Activated CD8-positive, alpha-beta memory T cell treated with anti-CD3 and anti-CD28 coated beads, Interleukin-2, amount 50 U/mL, for 48 hours (primary cell): ENCODE data around the gene FAM171A1.

Experiments used
- DNase-seq: peaks from one replicate; pipeline ENCODE4 v3.0.0-alpha.2; 2020

FAM171A1 gene

DNA sequence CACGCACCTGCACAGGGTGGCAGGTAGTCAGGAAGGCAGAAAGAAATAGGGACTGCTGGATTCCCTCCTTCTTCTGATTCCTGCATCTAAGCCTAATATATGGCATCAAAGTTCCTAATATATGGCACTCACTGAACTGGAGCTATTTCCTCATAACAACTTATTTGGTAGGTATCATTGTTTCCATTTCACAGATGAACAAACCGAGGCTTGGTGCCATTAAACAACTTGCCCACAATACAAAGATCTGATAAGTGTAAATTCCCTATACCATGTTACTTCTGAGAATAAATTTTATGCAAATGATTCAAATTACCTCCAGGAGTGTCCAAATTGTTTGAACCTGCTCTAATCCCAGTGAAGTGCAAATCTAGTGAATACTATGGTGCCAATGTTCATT, 2.1 kb upstream of the FAM171A1 start:
- DNase-seq: no peak

DNA sequence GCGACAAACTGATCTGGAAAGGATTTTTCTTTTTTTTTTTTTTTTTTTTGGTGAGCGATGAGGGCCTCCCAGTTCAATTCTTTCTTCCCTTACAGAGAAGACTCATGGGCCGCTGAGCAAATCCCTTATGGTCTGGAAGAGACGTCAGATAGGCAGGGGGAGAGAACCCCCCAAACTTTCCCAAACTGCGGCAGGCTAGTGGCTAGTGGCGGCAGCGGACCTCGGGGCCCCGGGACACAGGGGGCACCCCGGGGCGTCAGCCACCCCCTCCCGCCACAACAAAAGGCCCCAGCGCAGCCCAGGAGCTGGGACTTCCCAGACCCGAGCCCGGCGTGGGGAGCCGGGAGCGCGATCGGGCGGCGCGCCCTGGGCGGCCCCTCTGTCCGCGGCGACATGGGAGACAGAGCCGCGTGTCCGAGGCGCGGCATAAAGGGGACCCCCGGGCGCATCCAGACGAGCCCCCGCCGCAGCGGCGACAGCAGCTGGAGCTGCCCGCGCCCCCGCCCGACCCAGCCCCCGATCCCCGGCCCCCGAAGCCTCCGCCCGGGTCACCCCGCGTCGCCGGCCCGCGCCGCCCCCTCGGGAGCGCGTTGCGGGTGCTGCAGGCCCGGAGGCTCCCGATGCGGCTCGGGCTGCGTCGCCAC, 755 bp downstream of the FAM171A1 start:
- peak; percentile 61 for DNase-seq

DNA sequence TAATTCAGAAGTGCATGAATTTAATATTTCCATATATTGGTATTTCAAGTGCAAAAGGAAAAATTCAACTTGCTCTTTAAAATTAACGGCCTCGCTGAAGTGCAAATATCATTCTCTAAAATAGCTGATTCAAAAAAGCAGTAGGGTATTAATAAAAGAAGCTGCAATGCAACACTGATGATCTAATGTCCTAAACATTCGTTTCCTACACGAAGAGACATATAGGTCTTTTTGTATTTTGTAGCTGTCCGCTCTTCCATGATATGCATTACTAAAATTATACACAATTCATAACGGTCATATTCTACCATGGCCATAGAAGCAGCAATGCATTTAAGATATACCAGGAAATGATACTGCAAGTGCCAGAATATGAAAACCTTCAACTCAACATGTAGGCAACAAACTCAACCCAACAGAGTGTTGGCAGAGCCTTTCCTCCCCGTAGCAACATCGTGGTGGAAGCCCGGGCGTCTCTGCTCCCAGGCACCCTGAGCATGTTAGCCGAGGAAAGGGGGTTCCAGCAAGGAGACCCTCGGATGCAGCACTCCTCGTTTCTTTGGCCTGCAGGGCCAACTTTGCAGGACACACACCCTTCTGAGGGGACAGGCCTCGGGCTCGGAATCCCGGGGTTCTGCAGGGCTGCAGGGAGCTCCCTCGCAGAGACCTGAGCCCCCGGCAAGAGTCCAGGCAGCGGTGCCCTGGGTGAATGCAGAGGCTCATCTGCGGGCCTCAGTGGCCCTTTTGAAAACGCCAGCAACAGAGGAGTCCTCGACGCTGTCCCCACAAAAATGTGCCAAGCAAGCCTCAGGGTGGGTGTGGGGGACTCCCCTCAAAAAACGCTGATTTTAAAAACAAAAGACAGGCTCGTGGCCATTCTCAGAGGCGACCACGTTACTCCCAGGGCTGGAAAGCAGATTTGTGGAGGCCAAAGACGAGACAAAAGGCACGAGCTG, 1.6 kb downstream of the FAM171A1 start:
- DNase-seq: no peak

DNA sequence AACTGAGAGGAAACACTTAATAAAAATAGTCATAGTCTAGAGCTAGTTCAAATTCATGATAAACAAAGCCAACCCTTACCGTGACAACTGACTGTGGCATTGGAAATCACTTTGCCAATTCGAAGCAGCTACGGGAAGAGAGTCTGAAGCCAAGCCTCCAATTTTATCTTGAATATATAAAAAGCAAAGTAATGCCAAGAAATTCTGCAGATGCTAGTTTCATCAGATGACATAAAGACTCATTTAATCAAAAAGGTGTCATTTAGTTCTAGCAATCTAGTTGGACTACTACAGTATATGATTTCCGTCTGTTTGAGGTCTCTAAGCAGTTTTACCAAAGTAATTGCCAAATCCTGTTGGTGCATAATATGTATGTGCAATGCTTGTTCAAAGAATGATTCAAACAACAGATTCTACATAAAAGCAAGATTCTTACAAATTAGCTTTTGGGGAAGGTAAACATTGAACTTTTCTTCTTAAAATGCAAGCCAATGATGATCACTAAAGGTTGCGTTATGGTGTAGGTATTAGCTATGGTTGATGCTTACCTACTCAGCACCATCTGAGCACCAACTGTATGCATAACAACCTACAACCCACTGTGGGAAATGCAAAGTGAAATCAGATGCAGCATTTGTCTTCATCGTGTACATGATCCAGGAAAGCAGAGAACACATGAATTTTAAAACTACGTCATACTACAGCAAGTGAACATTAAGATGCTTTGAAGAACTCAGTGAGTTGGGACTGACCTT, 2.8 kb downstream of the FAM171A1 start:
- no peak for DNase-seq

DNA sequence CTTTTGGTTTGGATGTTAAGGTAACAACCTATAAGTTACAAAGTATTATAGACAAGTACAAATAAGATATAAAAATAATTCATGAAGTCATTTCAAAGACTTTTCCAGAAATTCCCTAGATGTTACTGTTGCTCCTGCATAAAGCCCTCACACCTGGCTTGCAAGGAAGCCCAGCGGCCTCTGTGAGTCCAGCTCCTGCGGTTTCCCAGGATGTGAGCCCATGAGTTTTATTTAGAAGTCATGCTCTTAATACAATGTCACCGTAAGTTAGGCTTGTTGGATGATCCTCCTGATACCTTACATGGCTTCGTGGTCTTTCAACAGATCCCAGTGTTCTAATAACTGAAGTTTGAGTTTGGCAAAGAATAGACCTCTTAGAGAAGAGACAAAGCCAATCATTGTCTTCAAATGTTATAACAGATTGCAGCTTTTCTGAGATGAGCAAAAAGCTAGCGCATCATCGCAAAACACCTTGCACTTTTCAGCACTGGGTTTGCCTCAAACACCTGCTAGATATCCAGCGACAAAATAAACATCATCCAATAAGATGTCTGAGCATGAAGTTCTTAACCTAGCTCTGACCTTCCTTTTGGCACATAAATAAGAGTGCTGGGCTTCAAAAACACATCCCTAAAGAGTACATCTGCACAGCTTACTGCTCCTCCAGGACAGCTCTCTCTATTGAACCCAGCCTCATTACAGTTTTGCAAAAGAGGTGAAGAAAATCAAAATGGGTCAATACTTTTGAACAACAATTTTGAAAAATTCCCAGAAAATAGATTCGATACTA, 3.6 kb downstream of the FAM171A1 start:
- no peak for DNase-seq

DNA sequence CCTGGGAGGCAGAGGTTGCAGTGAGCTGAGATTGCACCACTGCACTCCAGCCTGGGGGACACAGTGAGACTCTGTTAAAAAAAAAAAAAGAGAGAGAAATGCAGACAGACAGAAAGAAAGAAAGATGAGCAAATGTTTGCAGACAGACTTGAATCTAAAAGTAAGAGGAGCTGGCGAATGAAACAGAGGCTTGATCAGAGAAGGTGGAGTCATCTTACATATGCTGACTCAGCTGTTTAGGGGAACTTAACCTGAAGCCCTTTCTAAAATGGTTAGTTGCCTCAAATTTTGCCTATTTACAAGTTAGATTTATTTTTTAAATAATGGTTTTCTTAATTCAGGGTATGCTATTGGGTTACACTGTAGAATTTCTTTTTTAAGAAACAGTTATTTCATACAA, 5.4 kb downstream of the FAM171A1 start:
- DNase-seq: no peak

DNA sequence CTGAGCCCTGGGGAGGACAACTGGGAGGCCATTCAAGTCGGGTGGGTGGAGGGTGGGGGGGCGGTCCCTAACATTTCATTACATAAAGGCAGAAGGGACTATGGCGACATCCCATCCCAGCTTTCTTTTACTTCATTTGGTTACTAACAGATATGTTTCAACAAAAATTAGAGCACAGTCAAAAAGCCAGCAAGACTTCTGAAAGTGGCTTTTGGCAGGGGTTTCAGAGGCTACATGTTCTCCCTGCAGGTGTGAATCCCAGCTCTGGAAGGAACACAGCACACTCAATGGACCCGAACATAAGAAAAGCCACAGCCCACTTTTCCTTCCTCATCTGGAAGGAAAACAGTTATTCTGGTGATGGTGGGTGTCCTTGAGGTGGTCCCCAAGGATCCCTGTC, 7.1 kb downstream of the FAM171A1 start:
- no peak for DNase-seq

DNA sequence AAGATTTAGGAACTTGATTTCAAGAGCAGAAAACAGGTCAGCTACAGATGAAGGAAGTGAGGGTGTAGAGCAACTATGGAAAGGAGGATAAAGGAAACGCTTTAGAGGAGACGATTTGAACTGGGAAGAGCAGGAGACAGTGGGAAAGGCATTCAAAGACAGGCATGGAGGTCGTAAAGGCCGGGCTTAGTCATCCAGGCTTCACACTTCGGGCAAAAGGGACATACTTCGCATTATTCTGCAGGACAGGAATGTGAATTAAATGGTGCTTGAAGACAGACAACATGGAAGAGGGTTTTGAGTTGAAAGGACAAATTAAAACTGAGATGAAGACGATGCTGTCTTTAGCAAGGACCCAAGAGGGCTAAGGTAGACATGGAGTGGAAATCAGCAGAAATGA, 8.1 kb downstream of the FAM171A1 start:
- no peak for DNase-seq

DNA sequence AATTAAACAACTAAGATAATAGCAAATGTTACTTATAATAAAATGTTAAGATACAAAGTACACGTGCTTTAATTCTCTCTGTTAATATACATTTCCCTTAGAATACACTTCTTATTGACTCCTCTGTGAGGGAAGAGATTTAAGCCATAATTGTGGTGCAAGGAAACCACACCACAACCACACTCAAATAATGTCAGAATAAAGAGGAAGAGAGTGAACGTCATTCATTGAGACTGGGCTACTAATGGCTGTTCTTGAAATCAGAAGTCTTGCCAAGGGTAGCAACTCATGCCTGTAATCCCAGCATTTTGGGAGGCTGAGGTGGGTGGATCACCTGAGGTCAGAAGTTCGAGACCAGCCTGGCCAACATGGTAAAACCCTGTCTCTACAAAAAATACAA, 10.0 kb downstream of the FAM171A1 start:
- DNase-seq: no peak

DNA sequence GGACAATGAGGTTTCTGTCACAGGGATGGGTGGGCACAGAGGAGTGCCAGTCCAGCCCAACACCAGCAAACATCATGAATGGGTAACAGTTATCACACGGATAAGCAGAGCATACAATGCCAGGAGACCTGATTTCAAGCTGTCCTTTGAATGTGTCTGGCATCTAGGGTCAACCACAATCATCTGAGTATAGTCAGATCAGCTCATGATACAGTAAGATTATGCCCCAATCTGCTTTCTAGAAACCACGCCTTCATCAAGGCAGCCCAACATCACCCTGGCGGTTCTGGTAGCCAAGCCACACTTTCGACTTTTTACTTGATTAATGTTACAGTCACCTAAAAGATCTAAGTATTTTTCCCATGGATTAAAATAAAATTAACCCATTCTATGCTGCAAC, 10.5 kb downstream of the FAM171A1 start:
- no peak for DNase-seq

DNA sequence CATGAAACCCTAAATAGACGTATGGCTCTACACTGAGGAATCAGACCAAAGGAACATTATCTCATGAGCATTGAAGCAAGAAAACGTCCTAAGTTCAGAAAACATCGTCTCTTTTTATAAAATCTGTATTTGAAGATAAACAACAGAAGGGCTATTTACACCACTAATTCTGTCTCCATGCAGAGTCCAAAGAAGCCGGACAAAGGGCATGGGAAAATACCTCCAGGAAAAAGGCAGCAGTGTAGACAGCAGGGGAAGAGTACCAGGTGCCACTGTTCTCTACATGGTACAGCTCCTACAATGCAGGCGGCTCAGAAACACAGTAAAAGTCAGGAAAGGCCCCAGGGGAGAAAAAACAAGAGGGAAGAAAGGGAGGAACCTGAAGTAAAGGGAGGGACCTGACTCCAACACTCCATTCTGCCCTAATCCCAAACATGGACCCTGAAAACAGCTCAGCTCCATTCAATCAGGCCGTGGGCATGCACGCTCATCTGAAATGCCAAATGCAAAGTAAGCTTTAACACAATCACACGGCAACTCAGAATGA, 17.5 kb downstream of the FAM171A1 start:
- no peak for DNase-seq

DNA sequence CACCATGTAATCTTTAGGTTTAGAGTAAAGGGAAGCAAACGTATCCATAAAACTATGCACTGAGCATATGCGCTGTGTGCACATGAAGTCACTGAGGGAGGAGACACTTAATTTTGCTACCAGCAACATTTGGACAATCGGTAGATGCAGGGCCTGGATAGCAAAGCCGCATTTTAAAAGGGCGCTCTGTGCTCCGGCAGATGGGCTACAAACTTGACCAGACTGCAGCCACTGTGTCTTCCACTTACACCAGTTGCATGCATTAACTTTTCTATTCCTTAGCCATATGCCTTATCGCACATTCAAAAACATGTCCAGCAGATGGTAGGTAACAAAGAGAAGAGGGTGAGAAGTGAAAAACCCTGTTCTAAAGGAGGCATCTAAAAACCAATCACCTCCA, 18.3 kb downstream of the FAM171A1 start:
- no peak for DNase-seq

DNA sequence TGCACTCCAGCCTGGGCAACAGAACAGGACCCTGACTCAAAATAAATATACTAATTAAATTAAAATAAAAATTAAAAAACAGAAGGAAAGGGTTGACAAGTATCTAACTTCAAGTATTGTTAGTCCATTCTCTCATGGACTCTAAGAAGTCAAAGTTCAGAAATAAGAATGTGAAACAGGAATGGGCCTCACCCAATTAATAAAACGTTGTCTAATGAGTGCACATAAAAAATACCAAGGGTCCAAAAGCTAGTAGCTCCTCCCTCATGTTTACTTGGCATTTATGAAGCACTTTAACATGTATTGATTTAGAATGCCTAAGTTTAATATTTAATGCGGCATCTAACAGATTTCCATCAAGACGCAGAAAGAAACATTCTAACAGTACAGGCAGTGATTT, 18.9 kb downstream of the FAM171A1 start:
- no peak for DNase-seq

DNA sequence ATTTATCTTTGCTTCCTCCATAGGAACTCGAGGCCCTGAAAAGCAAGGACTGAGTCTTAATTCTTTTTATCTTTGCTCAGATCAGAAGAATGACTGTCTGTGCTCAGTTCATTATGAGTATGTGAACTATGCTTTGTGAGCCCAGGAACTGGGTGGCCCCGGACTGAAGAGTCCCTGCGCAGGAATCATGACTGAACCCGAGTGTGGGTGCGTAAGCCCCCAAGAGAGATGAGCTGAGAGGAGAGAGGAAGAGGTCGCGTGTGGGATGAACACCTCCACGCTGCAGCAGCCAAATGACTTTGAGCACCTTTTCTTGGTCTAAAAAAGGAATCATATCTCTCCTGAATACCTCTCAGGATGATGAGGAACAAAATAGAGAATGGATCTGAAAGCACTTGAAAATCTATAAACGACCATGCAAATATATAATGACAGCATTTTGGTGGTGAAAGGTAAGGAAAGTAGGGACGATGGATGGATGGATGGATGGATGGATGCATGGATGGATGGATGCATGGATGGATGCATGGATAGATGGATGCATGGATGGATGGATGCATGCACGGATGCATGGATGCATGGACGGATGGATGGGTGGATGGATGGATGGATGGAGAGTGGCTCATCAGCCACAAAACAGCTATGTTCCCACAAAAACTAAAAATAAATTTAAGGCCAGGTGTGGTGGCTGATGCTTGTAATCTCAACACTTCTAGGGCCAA, 19.8 kb downstream of the FAM171A1 start:
- no peak for DNase-seq

DNA sequence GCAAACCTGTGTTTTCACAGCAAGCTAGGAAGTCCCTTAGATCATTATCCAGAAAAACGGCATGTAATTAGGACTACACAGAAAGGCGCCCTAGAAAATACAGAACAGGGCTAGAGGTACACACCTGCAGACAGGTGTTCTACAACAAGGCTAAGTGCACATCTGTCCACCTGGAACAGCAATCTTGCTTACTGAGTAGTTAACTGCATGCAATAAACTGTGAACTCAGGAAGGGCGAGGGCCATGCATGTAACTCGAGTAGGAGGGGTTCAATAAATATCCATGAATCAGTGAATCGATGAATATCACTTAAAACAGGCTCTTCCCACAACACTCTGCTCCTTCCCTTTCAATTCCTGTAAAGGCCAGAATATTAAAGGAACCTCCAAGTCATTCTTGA, 22.0 kb downstream of the FAM171A1 start:
- peak; percentile 12 for DNase-seq

DNA sequence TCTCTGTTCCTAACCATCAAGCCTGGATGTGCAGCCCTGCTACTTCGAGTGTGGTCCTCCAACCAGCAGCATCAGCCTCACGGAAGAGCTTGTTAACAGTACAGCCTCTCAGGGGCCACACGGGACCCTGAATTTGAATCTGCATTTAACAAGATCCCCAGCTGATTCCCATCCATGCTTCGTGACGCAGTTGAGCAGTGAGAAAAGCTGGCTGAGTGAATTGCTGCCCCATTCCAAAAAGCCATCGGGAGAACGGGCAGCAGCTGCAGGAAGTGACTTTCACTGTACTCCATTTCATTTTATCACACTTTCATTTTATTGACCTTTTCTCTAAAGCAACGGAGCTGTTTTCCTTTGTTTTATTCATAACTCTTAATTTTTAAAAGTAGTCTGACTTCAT, 22.5 kb downstream of the FAM171A1 start:
- DNase-seq: no peak

DNA sequence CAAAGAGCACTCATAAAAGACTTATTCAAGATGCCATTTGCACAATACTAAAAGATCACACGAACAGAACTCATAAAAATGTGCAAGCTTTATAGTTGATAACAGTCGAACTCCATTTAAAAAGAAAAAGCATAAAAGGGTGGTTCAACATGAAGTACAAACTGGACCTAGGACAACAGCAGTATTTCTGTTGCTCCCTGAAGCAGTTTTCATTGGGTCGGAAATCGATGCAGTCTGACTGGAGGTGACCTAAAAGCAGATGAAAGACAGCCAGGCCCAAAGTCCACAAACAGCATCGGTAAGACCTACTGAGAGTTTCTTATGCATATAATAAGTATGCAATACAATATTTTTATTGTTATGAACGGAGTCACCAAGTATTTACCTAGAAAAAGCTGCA, 23.9 kb downstream of the FAM171A1 start:
- no peak for DNase-seq

DNA sequence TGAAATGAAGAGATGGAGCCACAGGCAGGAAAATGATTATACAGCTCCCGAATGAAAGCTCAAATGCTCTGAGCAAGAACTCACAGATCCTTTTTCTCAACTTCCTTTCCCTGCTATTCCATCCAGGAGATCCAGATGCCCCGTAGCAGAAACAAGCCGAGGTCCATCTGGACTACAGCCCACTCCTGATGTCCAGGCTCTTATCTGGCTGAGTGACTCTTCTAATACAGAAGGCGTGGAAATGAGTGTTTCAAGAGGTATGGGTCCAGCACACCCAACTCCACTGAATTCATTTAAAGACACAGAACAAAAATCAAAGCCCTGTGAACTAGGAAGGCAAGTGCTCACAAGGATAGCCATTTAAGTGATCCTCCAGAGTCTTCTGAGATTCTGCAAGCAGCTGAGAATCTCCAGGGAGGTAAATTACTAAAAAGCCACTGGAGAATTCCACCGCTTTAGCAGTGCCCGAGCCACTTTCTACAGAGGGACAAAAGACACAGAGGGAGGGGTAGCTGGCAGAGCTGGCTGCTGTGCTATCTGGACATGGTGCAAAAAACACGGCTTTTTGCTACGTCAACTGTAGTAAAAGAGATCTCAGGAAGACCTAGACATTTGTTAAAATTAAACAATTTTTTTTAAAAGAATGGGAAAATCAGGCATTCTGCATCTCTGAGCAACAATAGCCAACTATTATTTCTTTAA, 24.5 kb downstream of the FAM171A1 start:
- DNase-seq: no peak

DNA sequence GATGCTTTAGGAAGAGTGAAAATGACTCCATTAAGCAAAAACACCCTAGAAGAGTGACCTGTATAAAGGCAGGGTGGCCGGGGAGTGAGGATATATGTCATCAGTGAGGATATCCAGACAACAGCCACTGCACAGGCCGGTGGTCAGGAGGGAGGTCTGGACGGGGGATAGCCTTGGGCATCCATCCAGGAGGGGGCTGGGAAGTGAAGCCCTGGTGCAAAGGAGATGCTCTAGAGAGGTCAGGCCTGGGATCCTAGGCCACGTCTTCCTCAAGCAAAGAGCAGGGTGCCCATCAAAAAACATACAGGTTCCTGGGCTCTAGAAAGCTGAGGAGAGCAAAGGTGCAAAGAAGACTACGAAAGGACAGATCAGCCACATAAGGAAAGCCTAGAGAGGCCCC, 25.6 kb downstream of the FAM171A1 start:
- no peak for DNase-seq

DNA sequence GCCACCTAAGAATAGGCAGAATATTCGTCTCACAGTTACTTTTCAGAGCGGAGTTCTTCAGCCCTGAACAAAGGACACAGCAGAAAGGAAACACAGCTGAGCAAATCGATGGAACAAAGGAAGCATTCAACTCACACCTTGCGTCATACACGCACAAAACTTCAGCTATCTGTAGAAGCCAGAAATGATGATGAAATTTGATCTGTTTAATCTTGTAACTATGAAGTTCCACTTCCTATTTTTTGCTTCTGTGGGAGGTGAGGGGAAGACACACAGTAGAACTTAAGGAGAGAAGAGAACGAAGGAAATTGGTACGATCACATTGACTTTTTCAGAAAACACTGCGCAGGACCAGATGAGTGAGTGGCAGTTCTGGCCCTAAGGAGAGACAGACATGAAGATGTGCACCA, 26.2 kb downstream of the FAM171A1 start:
- no peak for DNase-seq

DNA sequence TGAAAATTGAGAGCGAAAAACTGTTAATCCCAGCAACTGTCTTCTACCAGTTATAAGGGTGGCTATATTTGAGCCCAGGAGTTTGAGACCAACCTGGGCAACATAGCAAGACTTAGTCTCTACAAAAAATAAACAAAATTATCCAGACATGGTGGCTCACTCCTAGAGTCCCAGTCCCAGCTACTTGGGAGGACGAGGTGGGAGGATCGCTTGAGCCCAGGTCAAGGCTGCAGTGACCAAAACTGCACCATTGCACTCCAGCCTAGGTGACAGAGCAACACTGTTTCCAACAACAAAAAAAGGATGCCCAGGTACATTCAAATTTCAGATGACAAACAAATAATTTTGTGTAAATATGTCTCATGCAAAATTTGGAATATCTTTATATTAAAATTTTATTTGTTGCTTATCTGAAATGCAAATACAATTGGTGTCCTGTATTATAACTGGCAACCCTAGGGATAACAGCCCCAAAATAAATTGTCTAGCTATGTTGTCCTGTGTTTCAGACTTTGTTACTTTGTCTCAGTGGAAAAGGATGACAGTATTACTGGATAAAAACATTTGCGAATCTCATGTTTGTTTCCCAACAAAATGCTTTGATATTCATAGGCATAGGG, 26.7 kb downstream of the FAM171A1 start:
- no peak for DNase-seq
